Right lobe of liver (tissue), 4 donors: Measurements from ENCODE around the gene XKR3.
"Not testable (repeated sequence)": the region's sequence is repeated elsewhere in the genome, so short reads cannot be mapped to it uniquely, and the experiment has no call there.

Experiments
- POLR2A ChIP-seq: fragments of 450-650 bp; IDR thresholded peaks from one replicate; pipeline ENCODE4 v1.6.1; 2017; ENCODE audit warnings: antibody characterized with exemption, mild to moderate bottlenecking
- TF ChIP-seq, protein P1 (sequence below), 4 donors: fragments of 200-600 bp in 3 of 4; fragments of 450-650 bp in 1 of 4; IDR thresholded peaks; one replicate each; pipeline versions ENCODE4 v1.5.1 to v1.8.0; 2016 to 2022; ENCODE audit warnings: antibody characterized with exemption in 4 of 4, mild to moderate bottlenecking in 2 of 4
- donor health status: DM: no; HTN: no; CAD: no.
- donor health status: DM: no; HTN: no; CAD: no.
- donor health status: DM: no; HTN: yes; CAD: no.

DNA sequence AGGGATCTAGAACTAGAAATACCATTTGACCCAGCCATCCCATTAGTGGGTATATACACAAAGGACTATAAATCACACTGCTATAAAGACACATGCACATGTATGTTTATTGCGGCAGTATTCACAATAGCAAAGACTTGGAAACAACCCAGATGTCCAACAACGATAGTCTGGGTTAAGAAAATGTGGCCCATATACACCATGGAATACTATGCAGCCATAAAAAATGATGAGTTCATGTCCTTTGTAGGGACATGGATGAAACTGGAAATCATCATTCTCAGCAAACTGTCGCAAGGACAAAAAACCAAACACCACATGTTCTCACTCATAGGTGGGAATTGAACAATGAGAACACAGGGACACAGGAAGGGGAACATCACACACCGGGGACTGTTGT is 53.6 kb downstream of the XKR3 start:
- TF ChIP-seq, protein P1, sequence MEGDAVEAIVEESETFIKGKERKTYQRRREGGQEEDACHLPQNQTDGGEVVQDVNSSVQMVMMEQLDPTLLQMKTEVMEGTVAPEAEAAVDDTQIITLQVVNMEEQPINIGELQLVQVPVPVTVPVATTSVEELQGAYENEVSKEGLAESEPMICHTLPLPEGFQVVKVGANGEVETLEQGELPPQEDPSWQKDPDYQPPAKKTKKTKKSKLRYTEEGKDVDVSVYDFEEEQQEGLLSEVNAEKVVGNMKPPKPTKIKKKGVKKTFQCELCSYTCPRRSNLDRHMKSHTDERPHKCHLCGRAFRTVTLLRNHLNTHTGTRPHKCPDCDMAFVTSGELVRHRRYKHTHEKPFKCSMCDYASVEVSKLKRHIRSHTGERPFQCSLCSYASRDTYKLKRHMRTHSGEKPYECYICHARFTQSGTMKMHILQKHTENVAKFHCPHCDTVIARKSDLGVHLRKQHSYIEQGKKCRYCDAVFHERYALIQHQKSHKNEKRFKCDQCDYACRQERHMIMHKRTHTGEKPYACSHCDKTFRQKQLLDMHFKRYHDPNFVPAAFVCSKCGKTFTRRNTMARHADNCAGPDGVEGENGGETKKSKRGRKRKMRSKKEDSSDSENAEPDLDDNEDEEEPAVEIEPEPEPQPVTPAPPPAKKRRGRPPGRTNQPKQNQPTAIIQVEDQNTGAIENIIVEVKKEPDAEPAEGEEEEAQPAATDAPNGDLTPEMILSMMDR (IDR thresholded peaks at IDR 0.05) = not testable (repeated sequence)
- not testable (repeated sequence) for TF ChIP-seq POLR2A
